Measurements from ENCODE around the gene TEAD4. TPM values are rescaled to one million over a fixed set of nuclear protein-coding genes. Genes with fewer than 3 reads are reported as not detected.

Gene TEAD4
- total and polyA plus RNA-seq, 2 experiments from 2014 or later, result 68.1 to 145 TPM

DNA sequence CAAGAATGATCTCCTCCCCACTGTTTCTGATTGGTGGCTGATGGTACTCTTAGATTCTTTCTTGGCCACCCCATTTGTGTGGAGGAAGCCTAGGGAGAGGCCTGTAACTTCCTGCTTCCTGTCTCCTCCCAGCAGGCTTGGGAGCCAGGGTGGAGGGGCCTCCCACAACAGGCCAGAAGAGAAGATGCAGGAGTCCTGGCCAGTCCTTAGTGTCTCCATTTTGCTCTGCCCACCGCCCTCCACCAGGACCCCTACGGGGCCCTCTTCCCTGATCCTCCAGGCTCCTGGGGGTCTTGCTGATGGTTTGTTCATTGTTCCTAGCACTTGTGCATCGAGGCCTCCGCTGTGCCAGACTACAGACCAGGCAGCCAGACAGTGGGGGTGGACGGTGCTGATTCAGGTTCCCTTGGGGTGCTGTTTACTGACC lies 124.7 kb downstream of the TEAD4 start (continued):
- TF ChIP-seq, protein P1, sequence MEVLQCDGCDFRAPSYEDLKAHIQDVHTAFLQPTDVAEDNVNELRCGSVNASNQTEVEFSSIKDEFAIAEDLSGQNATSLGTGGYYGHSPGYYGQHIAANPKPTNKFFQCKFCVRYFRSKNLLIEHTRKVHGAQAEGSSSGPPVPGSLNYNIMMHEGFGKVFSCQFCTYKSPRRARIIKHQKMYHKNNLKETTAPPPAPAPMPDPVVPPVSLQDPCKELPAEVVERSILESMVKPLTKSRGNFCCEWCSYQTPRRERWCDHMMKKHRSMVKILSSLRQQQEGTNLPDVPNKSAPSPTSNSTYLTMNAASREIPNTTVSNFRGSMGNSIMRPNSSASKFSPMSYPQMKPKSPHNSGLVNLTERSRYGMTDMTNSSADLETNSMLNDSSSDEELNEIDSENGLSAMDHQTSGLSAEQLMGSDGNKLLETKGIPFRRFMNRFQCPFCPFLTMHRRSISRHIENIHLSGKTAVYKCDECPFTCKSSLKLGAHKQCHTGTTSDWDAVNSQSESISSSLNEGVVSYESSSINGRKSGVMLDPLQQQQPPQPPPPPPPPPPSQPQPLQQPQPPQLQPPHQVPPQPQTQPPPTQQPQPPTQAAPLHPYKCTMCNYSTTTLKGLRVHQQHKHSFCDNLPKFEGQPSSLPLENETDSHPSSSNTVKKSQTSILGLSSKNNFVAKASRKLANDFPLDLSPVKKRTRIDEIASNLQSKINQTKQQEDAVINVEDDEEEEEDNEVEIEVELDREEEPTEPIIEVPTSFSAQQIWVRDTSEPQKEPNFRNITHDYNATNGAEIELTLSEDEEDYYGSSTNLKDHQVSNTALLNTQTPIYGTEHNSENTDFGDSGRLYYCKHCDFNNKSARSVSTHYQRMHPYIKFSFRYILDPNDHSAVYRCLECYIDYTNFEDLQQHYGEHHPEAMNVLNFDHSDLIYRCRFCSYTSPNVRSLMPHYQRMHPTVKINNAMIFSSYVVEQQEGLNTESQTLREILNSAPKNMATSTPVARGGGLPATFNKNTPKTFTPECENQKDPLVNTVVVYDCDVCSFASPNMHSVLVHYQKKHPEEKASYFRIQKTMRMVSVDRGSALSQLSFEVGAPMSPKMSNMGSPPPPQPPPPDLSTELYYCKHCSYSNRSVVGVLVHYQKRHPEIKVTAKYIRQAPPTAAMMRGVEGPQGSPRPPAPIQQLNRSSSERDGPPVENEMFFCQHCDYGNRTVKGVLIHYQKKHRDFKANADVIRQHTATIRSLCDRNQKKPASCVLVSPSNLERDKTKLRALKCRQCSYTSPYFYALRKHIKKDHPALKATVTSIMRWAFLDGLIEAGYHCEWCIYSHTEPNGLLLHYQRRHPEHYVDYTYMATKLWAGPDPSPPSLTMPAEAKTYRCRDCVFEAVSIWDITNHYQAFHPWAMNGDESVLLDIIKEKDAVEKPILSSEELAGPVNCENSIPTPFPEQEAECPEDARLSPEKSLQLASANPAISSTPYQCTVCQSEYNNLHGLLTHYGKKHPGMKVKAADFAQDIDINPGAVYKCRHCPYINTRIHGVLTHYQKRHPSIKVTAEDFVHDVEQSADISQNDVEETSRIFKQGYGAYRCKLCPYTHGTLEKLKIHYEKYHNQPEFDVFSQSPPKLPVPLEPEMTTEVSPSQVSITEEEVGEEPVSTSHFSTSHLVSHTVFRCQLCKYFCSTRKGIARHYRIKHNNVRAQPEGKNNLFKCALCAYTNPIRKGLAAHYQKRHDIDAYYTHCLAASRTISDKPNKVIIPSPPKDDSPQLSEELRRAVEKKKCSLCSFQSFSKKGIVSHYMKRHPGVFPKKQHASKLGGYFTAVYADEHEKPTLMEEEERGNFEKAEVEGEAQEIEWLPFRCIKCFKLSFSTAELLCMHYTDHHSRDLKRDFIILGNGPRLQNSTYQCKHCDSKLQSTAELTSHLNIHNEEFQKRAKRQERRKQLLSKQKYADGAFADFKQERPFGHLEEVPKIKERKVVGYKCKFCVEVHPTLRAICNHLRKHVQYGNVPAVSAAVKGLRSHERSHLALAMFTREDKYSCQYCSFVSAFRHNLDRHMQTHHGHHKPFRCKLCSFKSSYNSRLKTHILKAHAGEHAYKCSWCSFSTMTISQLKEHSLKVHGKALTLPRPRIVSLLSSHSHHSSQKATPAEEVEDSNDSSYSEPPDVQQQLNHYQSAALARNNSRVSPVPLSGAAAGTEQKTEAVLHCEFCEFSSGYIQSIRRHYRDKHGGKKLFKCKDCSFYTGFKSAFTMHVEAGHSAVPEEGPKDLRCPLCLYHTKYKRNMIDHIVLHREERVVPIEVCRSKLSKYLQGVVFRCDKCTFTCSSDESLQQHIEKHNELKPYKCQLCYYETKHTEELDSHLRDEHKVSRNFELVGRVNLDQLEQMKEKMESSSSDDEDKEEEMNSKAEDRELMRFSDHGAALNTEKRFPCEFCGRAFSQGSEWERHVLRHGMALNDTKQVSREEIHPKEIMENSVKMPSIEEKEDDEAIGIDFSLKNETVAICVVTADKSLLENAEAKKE (CRISPR knock-in tag; IDR thresholded peaks at IDR 0.05), result no peak
- TF ChIP-seq, protein P2, sequence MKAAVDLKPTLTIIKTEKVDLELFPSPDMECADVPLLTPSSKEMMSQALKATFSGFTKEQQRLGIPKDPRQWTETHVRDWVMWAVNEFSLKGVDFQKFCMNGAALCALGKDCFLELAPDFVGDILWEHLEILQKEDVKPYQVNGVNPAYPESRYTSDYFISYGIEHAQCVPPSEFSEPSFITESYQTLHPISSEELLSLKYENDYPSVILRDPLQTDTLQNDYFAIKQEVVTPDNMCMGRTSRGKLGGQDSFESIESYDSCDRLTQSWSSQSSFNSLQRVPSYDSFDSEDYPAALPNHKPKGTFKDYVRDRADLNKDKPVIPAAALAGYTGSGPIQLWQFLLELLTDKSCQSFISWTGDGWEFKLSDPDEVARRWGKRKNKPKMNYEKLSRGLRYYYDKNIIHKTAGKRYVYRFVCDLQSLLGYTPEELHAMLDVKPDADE (IDR thresholded peaks at IDR 0.05), result no peak
- TF ChIP-seq ZNF331 (CRISPR knock-in tag; IDR thresholded peaks at IDR 0.05; ENCODE audit: low read depth) (no peak), ZNF114 (CRISPR knock-in tag; IDR thresholded peaks at IDR 0.05) (no peak)

- H3K27me3 ChIP-seq (ENCODE audit: insufficient read depth), result no peaks in the 10 kb centered on the region
- Mint-ChIP-seq H3K4me1 (peaks cover 31% of the 10 kb centered on the region), H3K4me3 (peak overlapping the region; percentile 53; the same call in 2 of the 3 replicates)
- TF ChIP-seq EZH2 (IDR thresholded peaks at IDR 0.05; ENCODE audit: low read depth, unreplicated experiment) (no peak), REST (IDR thresholded peaks at IDR 0.05; ENCODE audit: unreplicated experiment) (no peak), CREB1 (CRISPR knock-in tag; IDR thresholded peaks at IDR 0.05; ENCODE audit: low read depth) (no peak)
These were observed 125.5 kb downstream of the TEAD4 start for GRCh38 chr12:3084742-3085141.

More at GRCh38 chr12:3084742-3085141, 125.5 kb downstream of the TEAD4 start:
- Histone ChIP-seq H3F3A (replicated peaks; ENCODE audit: low read depth) (0 out of 2 replicates have a peak, but pooled peaks cover 9% of the 10 kb centered on the region), H3K9me2 (ENCODE audit: insufficient read depth) (no peaks in the 10 kb centered on the region), H3K79me2 (replicated peaks; ENCODE audit: insufficient read depth) (peaks cover 3% of the 10 kb centered on the region), H3K27ac (ENCODE audit: low read depth) (peak overlapping the region; percentile 87), H3K4me1 (ENCODE audit: insufficient read depth) (peaks cover 19% of the 10 kb centered on the region), H3K4me2 (peak overlapping the region; percentile 63; the same call in 1 of the 2 replicates), H4K20me1 (replicated peaks; ENCODE audit: insufficient read depth) (peaks cover 6% of the 10 kb centered on the region; the same call in 1 of the 2 replicates), H2AFZ (no peak overlapping the region), H3K4me3 (no peak overlapping the region), H3K36me3 (ENCODE audit: insufficient read depth) (no peaks in the 10 kb centered on the region; the same call in 1 of the 2 replicates)
- Mint-ChIP-seq H3K27ac (peak overlapping the region; percentile 56; the same call in 1 of the 2 replicates), H3K9me3 (peaks cover 3% of the 10 kb centered on the region; the same call in 2 of the 3 replicates), H3K36me3 (ENCODE audit: low read depth) (peaks cover 13% of the 10 kb centered on the region), H3K27me3 (ENCODE audit: insufficient read depth, low read depth, poor library complexity) (peaks cover 24% of the 10 kb centered on the region)
- ATAC-seq (peak; percentile 95), DNase-seq (ENCODE audit: low spot score) (peak; percentile 83)
